BLaER1 treated with 17β-estradiol and CSF1 and Interleukin-3, amounts not matched to agents 10 nM and 100 nM (cell line): ENCODE results near the gene NECAB2.
A peak's percentile ranks its signal among the peaks of the same experiment; 100 is the strongest.

Experiments used
- H3K27ac ChIP-seq, 11 experiments: shearing (Covaris generic); formaldehyde crosslinking; 2 replicates each; pipeline ENCODE4 v1.8.1; 2022
- H3K27me3 ChIP-seq, 11 experiments: shearing (Covaris generic); formaldehyde crosslinking; 2 replicates each; pipeline ENCODE4 v1.8.1; 2022
- H3K36me3 ChIP-seq, 11 experiments: shearing (Covaris generic); formaldehyde crosslinking; 2 replicates each; pipeline ENCODE4 v1.8.1; 2022
- H3K4me1 ChIP-seq, 10 experiments: shearing (Covaris generic); formaldehyde crosslinking; 2 replicates each; pipeline ENCODE4 v1.8.1; 2022
- H3K4me2 ChIP-seq, 11 experiments: shearing (Covaris generic); formaldehyde crosslinking; 2 replicates each; pipeline ENCODE4 v1.8.1; 2022
- H3K4me3 ChIP-seq, 10 experiments: shearing (Covaris generic); formaldehyde crosslinking; 2 replicates each; pipeline ENCODE4 v1.8.1; 2022
- H3K9ac ChIP-seq, 11 experiments: shearing (Covaris generic); formaldehyde crosslinking; 2 replicates each; pipeline ENCODE4 v1.8.1; 2022
- H3K9me3 ChIP-seq, 11 experiments: shearing (Covaris generic); formaldehyde crosslinking; replicated peaks in 1 of 11; 2 replicates each; pipeline ENCODE4 v1.8.1; 2022
- H4K20me1 ChIP-seq, 11 experiments: shearing (Covaris generic); formaldehyde crosslinking; 2 replicates each; pipeline ENCODE4 v1.8.1; 2022
- Cebpa-rat ChIP-seq, 11 experiments: shearing (Covaris generic); IDR thresholded peaks; 2 replicates each; pipeline ENCODE4 v1.8.1; 2022

Gene NECAB2

DNA sequence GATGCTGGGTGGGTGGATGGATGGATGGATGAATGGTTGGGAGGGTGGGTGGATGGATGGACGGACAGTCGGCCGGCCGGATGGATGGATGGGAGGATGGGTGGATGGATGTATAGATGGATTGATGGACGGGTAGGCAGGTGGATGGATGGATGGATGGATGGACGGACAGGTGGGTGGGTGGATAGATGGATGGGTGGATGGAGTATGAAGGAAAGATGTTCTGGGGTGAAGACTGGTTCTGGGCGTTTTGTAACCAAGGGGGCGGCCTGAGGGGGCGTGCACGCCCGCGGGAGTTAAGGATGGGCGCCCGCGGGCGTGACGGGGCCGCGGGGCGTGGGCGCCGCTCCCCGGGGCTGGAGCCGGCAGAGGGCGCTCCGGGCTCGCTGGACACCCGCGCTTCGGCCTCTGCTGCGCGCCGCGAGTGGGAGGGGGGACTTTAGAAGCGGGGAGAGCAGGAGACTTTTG lies at the start of gene NECAB2:
TSS of gene NECAB2 (plus strand) at position 407 of the 468 bp plus-strand sequence. CDS start 405 bp downstream, outside the sequence.
- Histone ChIP-seq H3K9me3 (no peaks in the 10 kb centered on the region), H3K9ac (no peak within 1 kb of the TSS), H3K4me1 (no peaks in the 10 kb centered on the region; a peak in 1 of 20 replicates), H3K4me3 (no peak within 1 kb of the TSS), H3K27ac (no peak within 1 kb of the TSS), H3K27me3 (peaks cover 14 to 37% (median 24%) of the 10 kb centered on the region in 11 experiments), H3K36me3 (peaks cover 0 to 5% (median 0%) of the 10 kb centered on the region in 11 experiments; a peak in 2 of 22 replicates), H4K20me1 (peaks cover 0 to 14% (median 0%) of the 10 kb centered on the region in 11 experiments; a peak in 5 of 22 replicates), H3K4me2 (no peak within 1 kb of the TSS)
- no peak for TF ChIP-seq Cebpa-rat (IDR thresholded peaks at IDR 0.05)

DNA sequence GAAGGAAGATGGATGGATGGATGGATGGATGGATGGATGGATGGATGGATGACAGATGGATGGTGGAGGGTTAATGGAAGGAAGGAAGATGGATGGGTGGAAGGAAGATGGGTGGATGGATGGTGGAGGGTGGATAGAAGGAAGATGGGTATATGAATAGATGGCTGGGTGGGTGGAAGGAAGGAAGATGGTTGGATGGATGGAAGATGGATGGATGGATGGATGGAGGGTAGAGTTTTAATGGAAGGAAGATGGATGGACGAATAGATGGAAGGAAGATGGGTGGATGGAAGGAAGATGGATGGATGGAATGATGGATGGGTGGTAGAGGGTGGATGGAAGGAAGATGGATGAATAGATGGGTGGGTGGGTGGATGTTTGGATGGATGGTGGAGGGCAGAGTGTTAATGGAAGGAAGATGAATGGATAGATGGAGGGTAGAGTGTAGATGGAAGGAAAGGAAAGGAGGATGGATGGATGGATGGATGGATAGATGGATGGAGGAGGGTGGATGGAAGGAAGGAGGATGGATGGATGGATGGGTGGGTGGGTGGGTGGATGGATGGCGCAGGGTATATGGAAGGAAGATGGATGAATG lies 47.1 kb upstream of the NECAB2 start:
- no peaks in the 10 kb centered on the region; a peak in 1 of 22 replicates for H3K9me3 ChIP-seq
- peaks cover 33 to 56% (median 38%) of the 10 kb centered on the region in 11 experiments for H3K36me3 ChIP-seq
- no peak for TF ChIP-seq Cebpa-rat (IDR thresholded peaks at IDR 0.05)
- peaks cover 0 to 63% (median 4%) of the 10 kb centered on the region in 11 experiments; a peak in 12 of 22 replicates for H4K20me1 ChIP-seq
- no peak overlapping the region for H3K27ac ChIP-seq
- no peak overlapping the region for H3K4me3 ChIP-seq
- H3K9ac ChIP-seq, result no peak overlapping the region
- no peaks in the 10 kb centered on the region for H3K27me3 ChIP-seq
- peaks cover 0 to 1% (median 0%) of the 10 kb centered on the region in 10 experiments; a peak in 3 of 20 replicates for H3K4me1 ChIP-seq
- H3K4me2 ChIP-seq, result no peak overlapping the region

DNA sequence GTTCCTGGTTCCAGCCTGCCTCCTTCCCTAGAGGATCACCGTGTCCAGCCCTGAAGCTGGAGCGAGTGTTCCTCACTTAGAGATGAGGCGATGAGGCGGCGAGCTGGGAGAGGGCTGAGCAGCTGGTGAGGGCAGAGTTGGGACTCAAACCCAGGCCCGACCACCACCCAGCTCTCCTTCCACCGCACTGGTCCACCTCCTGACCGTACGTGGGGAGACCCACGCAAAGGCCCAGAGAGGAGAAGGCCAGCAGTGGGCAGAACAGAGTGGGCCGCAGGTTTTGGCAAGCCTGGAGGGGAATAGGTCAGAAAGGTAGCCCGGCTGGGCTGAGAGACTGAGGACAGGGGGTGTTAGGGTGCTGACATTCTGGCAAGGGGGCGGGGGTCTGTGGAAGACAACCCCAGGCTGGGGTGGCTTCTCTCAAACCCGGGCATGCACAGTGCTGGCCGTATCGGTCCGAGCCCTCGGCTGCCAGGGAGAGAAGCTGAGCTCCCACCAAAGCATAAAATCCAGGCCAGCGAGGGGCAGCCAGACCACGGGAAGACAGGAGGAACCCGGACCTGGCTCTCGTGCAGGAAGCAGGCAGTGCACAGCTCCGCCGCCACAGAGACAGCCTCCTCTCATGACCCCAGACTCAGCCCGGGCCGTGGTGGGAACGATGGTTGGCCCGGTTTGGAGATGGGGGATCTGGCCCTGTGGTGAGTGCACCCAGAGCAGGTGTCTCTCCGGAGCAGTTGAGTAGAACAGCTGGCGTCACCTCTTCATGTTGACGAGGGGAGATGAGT lies 44.3 kb upstream of the NECAB2 start:
- no peak overlapping the region for H3K4me2 ChIP-seq
- H3K4me3 ChIP-seq, result no peak overlapping the region
- no peaks in the 10 kb centered on the region for H3K9me3 ChIP-seq
- H4K20me1 ChIP-seq, result peaks cover 0 to 60% (median 5%) of the 10 kb centered on the region in 11 experiments; a peak in 9 of 22 replicates
- H3K27ac ChIP-seq, result no peak overlapping the region
- no peak overlapping the region for H3K9ac ChIP-seq
- peaks cover 12 to 32% (median 16%) of the 10 kb centered on the region in 11 experiments for H3K36me3 ChIP-seq
- no peaks in the 10 kb centered on the region for H3K27me3 ChIP-seq
- H3K4me1 ChIP-seq, result peaks cover 0 to 5% (median 0%) of the 10 kb centered on the region in 10 experiments; a peak in 1 of 20 replicates
- TF ChIP-seq Cebpa-rat (IDR thresholded peaks at IDR 0.05), result no peak

DNA sequence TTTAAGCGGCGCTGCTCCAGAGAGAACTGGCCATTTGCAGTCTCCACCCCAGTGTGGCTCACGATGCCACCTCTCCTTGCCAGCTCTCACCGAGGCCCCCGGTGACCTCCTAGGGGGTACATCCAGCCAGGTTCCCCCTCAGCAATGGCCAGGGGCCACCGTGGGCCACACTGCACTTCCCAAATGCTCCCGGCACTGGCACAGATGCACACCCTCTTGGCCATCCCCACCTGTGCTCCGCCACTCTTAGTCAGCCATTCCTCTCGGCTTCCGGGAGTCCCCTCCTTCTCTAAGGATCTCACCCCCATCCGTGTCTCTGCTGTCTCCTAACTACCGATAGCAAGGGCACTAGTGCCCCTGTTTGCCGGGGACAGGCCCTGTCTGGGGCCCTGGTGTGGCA lies 43.4 kb upstream of the NECAB2 start:
- no peaks in the 10 kb centered on the region for H3K9me3 ChIP-seq
- H4K20me1 ChIP-seq, result peaks cover 0 to 57% (median 5%) of the 10 kb centered on the region in 11 experiments; a peak in 9 of 22 replicates
- TF ChIP-seq Cebpa-rat (IDR thresholded peaks at IDR 0.05), result no peak
- no peak overlapping the region for H3K9ac ChIP-seq
- no peak overlapping the region for H3K27ac ChIP-seq
- no peaks in the 10 kb centered on the region for H3K27me3 ChIP-seq
- H3K4me1 ChIP-seq, result peaks cover 0 to 5% (median 0%) of the 10 kb centered on the region in 10 experiments; a peak in 1 of 20 replicates
- peaks cover 3 to 23% (median 7%) of the 10 kb centered on the region in 11 experiments; a peak in 19 of 22 replicates for H3K36me3 ChIP-seq
- no peak overlapping the region for H3K4me2 ChIP-seq
- no peak overlapping the region for H3K4me3 ChIP-seq

DNA sequence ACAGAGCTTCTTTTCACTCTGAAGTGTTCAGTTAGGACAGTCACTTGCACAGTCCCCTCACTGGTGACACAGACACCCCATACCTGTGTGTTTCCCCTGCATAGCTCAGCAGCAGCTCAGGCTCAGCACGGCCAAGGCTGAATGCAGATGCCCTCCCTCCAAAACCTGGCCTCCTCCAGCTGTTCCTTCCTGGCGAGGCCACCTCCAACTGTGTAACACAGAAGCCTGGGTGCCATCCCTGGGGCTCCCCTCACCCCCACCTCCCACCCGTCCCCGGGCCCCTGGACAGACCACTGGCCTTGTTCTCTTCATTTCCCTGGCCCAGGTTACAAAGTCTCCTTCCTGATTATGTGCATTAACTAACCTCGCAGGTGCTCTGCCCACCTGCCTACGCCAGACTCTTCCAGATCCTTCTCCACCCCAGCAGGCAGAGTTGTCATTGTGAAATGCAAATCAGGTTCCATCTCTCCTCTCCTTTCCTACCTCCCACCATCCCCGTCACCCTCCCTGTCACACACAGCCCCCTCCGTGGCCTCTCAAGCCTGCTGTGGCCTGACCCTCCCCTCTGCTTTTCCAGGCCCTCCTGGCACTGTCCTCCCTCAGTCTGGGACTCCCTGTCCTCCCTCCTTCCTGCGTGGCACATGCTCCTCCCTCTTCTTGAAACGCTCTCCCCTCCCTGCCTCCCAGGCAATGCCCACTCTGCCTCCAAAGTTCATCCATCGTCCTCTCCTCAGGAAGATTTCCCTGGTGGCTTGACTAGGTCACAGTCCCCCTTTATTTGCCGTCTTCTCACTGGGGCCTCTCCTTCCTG lies 42.7 kb upstream of the NECAB2 start:
- no peak overlapping the region for H3K27ac ChIP-seq
- H3K36me3 ChIP-seq, result peaks cover 0 to 16% (median 2%) of the 10 kb centered on the region in 11 experiments; a peak in 7 of 22 replicates
- H3K9ac ChIP-seq, result no peak overlapping the region
- peaks cover 0 to 53% (median under 1%) of the 10 kb centered on the region in 11 experiments; a peak in 9 of 22 replicates for H4K20me1 ChIP-seq
- H3K9me3 ChIP-seq, result no peaks in the 10 kb centered on the region
- TF ChIP-seq Cebpa-rat (IDR thresholded peaks at IDR 0.05), result no peak
- H3K4me1 ChIP-seq, result peaks cover 0 to 5% (median 0%) of the 10 kb centered on the region in 10 experiments; a peak in 1 of 20 replicates
- no peak overlapping the region for H3K4me2 ChIP-seq
- H3K4me3 ChIP-seq, result no peak overlapping the region
- no peaks in the 10 kb centered on the region for H3K27me3 ChIP-seq

DNA sequence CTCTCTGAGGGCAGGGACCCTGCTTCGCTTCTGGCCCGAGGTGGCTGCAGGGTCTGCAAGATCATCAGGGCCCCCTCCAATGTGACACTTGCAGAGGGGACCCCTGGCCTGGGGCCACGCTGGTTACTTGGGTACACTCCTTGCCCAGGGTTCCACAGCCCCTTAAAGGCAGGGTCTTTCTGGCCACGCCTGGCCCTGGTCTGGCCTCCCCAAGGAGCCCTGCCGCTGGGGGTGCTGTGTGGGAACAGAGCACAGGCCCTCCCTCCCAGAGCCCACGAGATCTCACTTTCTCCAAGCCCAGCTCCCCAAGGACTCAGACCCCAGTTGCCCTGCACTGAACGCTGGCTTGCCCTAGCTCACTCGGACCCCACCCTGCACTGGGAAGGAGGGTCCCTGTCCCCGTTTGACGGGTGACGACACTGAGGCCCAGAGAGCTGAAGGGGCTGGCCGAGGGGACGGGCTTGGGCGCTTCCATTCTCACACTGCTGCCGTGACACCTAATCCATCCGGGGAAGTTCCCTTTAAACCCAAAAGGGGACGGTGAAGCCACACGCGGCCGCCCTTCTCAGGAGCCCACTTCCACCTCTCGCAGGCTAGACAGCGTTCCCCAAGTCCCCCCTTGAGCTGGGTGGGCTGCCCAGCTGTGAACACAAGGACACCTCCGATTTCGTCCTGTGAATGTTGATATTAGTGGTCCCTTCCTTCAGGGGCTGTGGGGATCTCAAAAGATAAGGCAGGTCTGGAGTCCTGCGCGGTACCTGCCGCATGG lies 41.9 kb upstream of the NECAB2 start:
- Histone ChIP-seq H3K27ac (no peak overlapping the region), H3K4me3 (no peak overlapping the region), H3K27me3 (no peaks in the 10 kb centered on the region), H3K4me1 (peaks cover 0 to 5% (median 0%) of the 10 kb centered on the region in 10 experiments; a peak in 1 of 20 replicates), H3K36me3 (peaks cover 0 to 13% (median 0%) of the 10 kb centered on the region in 11 experiments; a peak in 2 of 22 replicates), H4K20me1 (peaks cover 0 to 58% (median 0%) of the 10 kb centered on the region in 11 experiments; a peak in 9 of 22 replicates), H3K4me2 (0 out of 22 replicates have a peak overlapping the region, but pooled peaks of 1 of the 11 experiments have one; percentile 26), H3K9ac (no peak overlapping the region), H3K9me3 (no peaks in the 10 kb centered on the region)
- no peak for TF ChIP-seq Cebpa-rat (IDR thresholded peaks at IDR 0.05)

DNA sequence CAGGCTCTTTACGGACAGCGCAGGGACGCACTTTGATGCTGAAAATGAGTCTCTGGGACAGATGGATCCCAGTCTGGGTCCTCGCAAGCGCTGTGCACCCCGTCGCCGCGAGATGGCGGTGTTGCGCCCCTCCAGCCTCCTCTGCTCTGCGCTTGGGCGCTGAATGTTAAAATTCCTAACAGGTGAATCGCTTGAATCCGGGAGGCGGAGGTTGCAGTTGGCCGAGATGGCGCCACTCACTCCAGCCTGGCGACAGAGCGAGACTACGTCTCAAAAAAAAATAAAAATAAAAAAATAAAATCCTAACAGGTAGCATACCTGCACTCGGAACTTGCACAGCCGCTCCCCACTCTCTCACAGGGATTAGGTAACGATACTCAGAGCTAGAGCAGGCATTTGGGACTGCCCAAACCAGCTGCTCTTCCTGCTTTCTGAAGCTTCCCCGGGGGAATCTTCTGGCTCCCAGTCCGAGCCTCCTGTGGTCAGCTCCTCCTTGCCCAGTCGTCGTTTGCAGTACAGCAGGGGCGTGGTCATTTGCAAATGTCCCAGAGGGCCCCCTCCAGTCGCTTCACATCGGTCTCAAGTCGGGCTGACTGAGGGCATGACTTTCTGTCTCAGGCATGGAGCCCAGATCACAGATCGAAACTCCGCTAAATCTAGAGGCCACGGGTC lies 41.2 kb upstream of the NECAB2 start:
- Histone ChIP-seq H3K27me3 (no peaks in the 10 kb centered on the region), H3K9ac (no peak overlapping the region), H3K4me2 (0 out of 22 replicates have a peak overlapping the region, but pooled peaks of 2 of the 11 experiments have one; percentile 1 to 26), H3K4me3 (no peak overlapping the region), H4K20me1 (peaks cover 0 to 65% (median 0%) of the 10 kb centered on the region in 11 experiments; a peak in 9 of 22 replicates), H3K27ac (no peak overlapping the region), H3K4me1 (peaks cover 0 to 5% (median 0%) of the 10 kb centered on the region in 10 experiments; a peak in 1 of 20 replicates), H3K9me3 (no peaks in the 10 kb centered on the region), H3K36me3 (peaks cover 0 to 11% (median 0%) of the 10 kb centered on the region in 11 experiments; a peak in 2 of 22 replicates)
- no peak for TF ChIP-seq Cebpa-rat (IDR thresholded peaks at IDR 0.05)
